GM19468 (cell line): ENCODE results near the gene ABCC1.
"Not testable (repeated sequence)": the region's sequence is repeated elsewhere in the genome, so short reads cannot be mapped to it uniquely, and the experiment has no call there.

Experiments used
- ATAC-seq: cut with Tn5 transposase; IDR thresholded peaks from one replicate; pipeline ENCODE4 v1.9.1; 2021; ENCODE audit warnings: mild to moderate bottlenecking, moderate library complexity, moderate number of reproducible peaks; ENCODE audit not compliant: unreplicated experiment; ENCODE audit errors: extremely low read depth

ABCC1 gene

DNA sequence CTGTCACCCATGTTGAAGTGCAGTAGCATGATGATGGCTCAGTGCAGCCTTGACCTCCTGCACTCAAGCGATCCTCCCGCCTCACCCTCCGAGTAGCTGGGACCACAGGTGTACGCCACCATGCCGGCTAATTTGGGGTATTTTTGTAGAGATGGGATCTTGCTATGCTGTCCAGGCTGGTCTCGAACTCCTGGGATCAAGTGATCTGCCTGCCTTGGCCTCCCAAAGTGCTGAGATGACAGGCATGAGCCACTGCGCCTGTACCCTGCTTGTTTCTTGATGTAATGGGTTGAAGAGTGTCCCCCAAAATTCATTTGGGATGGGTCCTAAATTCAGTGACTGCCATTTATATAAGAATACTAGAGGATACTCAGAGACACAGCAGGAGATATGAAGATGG is 216.7 kb downstream of the ABCC1 start:
- ATAC-seq, result no peak

DNA sequence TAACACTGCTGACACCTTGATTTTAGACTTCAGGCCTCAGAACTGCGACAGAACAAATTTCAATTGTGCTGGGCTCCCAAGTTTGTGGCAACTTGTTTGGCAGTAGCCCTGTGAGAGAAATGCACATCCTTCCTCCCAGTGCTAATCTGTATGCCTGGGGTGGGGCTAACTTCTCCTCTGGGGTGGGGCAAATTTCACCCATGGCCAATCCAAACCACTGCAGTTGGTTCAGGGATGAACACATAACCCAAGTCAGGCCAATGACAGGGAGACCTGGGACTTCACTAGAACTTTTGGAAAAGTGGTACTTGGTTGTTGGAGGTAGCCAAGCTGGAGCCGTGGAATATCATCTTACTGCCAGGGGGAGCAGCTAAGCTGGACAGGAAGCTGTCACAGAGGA is 217.5 kb downstream of the ABCC1 start:
- ATAC-seq, result no peak

DNA sequence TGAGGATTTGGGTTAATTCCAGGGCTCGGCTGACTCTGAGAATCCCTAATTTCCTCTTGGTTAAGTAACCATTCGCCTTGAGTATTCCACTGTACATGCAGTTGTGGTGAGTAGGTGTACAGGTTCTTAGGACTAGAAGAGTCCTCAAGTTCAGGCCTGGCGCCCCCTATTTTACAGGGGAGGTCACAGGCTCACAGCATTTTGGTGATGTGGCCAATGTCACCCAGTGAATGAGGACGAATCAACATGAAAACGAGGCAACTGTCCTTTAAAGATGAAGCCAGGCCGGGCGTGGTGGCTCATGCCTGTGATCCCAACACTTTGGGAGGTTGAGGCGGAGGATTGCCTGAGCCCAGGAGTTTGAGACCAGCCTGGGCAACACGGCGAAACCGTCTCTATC is 218.5 kb downstream of the ABCC1 start:
- ATAC-seq, result no peak

GRCh38 chr16:16168431-16168830 is 219.0 kb downstream of the ABCC1 start:
- ATAC-seq, result no peak

DNA sequence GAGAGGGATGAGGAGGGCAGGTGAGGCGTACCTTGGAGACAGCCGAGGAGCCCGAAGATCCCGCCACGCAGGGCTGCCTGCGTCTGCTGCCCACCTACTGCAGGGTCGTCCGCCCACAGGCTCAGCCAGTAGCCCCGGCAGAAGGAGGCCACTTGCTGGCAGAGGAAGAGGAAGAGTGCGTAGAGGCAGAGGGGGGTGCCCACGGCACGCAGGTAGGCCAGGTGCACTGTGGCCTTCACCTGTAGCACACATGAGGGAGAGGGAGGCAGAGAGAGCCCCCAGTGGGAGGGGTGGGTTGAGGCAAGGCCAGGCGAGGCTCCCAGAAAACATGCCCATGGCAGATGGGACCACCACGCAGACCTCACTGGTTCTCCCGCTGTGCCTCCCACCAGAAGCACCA is 220.2 kb downstream of the ABCC1 start:
- ATAC-seq, result no peak

GRCh38 chr16:16171332-16171919 is 222.0 kb downstream of the ABCC1 start:
- no peak for ATAC-seq

DNA sequence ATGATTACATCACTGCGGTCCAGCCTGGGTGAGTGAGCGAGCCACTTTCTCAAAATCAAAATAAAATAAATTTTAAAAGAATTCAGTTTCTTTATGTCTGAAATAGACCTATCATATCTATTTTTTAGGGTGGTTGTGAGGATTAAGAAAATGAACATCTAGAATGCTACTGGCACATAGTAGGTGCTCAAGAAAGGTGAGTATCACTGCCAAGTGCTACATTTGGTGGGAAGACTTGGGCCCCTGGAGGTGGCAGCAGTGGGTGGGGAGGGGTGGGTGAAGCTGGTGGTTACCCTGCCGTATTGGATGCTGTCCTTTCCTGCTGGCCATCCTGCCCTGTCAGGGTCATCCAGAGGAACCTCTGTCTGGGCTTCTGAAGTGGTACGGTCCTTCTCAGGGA is 223.6 kb downstream of the ABCC1 start:
- ATAC-seq, result no peak

- no peak for ATAC-seq
Observed at GRCh38 chr16:16175296-16175695, 225.9 kb downstream of the ABCC1 start.

DNA sequence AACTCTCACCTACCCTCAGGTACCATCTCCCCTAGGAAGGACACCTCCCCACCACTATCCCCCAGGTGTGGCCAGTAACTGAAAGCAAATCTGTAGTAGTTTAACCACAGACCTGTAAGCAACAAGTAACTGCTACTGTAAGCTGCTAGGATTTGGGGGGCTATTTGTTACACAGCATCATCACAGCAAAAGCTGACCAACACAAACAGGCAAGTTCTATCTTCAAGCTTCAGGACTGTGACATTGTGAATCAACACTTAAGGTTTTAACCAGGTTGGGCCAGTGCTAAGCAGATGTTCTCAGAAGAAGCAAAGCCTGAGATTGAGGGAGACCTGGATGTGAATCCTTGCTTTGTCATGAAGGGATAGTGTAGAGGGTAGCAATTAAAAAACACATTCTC is 226.9 kb downstream of the ABCC1 start:
- ATAC-seq, result no peak

GRCh38 chr16:16178455-16179162 is 229.2 kb downstream of the ABCC1 start:
- no peak for ATAC-seq

DNA sequence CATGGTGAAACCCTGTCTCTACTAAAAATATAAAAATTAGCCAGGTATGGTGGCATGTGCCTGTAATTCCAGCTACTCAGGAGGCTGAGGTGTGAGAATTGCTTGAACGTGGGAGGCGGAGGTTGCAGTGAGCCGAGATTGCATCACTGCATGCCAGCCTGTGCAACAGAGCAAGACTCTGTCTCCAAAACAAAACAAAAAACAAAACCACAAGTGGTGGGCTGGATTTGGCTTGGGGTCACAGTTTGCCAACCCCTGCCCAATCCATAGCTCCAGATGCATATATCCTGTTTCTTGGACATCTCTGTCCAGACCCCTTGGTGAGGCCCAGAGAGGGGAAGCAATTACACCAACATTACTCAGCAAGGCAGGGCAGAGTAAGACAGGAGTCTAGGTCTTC is 232.3 kb downstream of the ABCC1 start:
- not testable (repeated sequence) for ATAC-seq

- ATAC-seq, result no peak
Observed at GRCh38 chr16:16182918-16183317, 233.5 kb downstream of the ABCC1 start.

DNA sequence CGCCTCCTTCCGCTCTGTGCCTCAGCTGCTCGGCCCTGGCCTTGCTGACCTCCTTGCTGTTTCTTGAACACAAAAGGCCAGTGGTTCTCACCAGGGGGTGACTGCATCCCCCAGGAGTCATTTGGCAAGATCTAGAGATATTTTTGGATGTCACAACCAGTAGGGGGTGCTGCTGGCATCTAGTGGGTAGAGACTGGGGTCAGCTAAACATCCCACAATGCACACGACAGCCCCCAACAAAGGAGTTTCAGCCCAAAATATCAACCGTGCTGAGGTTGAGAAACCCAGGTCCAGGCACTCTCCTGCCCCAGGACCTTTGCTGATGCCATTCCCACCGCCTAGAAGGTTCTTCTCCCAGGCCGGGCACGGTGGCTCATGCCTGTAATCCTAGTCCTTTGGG is 234.1 kb downstream of the ABCC1 start:
- ATAC-seq, result no peak

DNA sequence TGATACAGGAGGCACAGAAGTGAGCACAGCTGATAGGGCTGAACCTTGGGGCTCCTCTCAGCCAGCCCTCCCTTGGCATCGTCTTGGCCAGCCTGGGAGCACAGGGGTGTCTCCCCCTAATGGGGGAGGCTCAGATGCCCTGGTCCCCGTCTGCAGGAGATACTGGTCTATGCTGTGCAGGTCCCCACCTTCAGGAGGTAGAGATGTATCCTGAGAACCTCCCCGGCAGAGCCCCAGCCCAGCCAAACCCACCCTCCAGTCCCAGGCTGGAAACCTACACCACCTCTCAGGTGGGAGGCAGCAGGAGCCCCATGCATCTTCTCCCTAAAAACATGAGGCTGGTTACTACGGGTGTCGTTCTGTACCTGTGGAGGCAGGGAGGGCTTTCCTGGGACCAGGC is 235.2 kb downstream of the ABCC1 start:
- no peak for ATAC-seq

DNA sequence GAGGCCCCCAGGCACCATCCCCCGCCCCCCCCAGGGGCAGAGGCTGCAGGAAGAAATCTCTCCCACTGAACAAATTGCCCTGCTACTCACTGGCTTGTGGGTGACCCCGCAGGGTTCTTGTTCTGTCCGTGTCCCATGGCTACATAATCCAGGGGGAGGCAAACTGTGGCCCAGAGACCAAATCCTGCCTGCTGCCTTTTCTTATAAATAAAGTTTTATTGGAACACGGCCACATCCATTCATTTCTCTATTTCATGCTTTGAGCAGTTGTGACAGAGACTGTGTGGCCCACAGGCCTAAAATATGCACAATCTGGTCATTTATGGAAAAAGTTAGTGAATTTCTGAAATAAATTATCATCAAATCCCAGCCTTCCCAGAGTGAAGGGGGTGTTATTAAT is 235.7 kb downstream of the ABCC1 start:
- no peak for ATAC-seq

- no peak for ATAC-seq
Observed at GRCh38 chr16:16186820-16187219, 237.4 kb downstream of the ABCC1 start.

DNA sequence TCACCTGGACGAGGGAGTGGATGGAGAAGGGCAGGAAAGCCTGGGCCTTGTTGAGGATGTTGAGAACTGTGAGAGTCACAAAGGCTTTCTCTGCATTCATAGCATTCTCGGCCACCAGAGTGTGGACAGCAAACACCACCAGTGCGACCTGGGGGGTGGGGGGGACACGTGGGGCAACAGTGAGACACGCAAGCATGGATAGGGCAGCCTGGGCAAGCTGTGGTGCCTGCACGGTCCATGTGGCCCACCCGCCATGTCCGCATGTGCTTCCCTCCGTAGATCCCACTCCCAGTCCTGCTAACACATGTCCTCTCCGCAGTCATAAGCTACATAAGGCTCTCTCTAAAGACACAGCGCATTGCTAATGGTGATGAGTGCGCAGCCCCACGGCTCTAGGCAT is 239.4 kb downstream of the ABCC1 start:
- no peak for ATAC-seq

DNA sequence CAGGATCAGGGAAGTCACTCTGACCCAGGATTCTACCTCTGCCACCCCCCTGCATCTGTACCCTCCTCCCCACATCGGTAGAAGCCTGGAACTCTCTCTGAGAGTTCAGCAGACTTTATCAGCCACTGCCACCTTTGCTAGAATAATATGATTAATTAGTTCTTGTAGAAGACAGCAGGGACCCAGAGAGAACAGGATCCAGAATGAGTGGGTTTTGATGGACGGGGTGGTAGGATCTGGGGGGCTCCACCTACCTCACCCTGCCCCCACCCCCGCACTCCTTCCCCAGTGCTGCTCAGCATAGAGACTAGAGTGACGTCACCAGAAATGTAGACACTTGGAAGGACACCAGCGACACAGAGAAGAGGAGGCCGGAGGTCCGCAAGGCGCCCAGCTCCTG is 240.4 kb downstream of the ABCC1 start:
- no peak for ATAC-seq

- ATAC-seq, result no peak
Observed at GRCh38 chr16:16190546-16190945, 241.1 kb downstream of the ABCC1 start.

- not testable (repeated sequence) for ATAC-seq
Observed at GRCh38 chr16:16190966-16191365, 241.6 kb downstream of the ABCC1 start.

DNA sequence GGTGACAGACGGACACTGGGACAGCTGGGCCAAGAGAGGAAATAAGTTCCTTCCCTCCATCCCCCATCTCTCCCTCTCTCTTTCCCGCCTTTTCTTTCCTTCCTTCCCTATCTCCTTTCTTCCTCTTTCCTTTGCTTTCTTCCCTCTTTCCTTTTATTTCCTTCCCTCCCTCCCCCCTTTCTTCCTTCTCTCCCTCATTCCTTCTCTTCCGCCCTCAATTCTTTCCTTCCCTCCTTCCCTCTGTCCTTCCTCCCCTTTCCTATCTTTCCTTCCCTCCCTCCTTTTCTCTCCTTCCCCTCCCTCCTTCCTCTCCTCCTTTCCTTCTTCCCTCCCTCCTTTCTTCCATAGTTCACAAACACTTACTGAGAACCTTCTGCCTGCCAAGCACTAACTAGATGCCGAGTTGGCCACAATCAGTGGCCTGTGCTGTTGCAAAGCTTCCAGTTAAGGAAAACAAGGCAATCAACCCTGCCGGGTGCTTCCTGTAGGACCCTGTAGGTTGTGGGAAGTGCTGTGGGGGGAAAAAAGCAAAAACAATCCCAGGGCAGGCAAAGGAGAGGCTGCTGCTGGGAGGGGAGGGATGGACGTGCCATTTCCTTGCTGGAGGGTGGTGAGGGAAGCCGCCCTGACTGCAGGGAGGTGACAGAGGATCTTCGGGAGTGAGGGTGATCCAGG is 242.2 kb downstream of the ABCC1 start:
- no peak for ATAC-seq
